Ecto neural progenitor cell (in vitro differentiated cells): ENCODE results near the gene COQ7.

Source experiments
- DNase-seq: peaks from one replicate; pipeline ENCODE4 v3.0.0-alpha.2; 2018; ENCODE audit warnings: low spot score

COQ7 gene

DNA sequence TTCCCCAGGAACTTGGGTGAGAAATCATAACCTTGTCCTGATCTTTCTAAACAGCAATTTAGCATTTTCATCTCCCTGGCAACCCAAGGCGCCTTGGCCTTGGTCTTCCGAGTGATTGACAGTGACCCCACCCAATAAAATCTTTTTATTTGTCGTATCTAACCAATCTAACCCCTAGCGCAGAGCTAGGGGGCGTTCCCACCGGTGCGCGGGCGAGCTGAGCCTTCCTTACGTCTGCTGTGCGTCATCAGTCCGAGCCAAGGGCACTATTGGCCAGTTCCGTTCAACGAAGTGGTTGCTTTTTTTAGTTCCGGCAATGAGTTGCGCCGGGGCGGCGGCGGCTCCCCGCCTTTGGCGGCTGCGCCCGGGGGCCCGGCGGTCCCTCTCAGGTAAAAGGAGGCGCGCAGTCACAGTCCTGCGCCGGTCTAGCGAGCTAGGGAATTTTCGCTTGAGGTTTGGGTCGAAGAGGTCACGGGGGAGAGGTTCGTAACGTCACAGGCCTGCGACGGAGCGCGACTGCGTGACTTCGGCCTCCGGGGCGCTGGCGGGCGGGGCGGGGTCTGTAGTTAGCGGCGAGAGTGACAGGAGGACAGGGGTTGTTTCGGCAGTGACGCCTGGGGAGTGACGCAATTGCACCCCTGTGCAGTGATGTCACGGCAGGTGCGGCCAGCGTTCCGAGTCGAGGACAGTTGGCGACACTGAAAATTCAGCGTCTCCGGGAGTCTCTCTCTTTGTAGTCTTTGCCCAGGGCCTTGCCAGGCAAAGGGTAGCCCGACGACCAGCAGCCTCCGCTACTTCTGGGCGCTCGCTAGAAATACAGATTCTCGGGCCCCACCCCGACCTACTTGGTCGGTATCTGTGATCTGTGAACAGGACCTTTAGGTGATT lies at the start of gene COQ7:
Gene COQ7 (plus strand): TSS at position 266 of the 888 bp plus-strand sequence. CDS start 51 bp downstream, at position 317.
- DNase-seq = peak; percentile 98

DNA sequence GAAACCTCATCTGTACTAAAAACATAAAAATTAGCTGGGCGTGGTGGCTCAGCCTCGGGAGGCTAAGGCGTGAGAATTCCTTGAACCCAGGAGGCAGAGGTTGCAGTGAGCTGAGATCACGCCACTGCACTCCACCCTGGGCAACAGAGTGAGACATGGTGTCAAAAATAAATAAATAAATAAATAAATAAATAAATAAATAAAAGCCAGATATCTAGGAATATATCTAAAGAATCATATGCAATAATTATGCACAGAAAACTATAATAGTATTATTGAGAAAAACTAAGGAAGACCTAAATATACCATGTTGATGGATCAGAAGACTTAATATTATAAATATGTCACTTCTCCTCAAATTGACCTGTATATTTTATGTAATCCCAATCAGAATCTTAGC lies 46.7 kb upstream of the COQ7 start:
- no peak for DNase-seq

- DNase-seq = no peak
Measured at GRCh38 chr16:19021747-19022146, 45.7 kb upstream of the COQ7 start.

DNA sequence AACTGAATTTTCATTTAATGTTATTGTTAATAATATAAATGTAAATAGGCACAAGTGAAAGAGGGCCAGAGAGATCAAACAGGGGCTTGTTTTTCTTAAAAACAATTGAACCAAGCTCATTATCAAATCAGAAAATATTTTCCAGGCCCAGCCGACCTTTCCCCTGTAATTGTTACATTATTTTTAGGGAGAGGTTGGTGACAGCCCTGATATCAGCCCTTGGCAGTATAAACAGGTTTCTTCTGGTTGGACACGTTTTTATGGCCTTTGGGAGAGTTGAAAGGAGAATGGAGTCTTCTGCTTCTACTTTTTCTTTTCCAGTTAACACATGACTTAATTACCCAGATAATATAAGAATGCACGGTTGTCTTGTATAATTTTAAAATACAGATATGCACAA lies 40.0 kb upstream of the COQ7 start:
- no peak for DNase-seq

GRCh38 chr16:19029980-19030379 lies 37.4 kb upstream of the COQ7 start:
- DNase-seq = no peak

DNA sequence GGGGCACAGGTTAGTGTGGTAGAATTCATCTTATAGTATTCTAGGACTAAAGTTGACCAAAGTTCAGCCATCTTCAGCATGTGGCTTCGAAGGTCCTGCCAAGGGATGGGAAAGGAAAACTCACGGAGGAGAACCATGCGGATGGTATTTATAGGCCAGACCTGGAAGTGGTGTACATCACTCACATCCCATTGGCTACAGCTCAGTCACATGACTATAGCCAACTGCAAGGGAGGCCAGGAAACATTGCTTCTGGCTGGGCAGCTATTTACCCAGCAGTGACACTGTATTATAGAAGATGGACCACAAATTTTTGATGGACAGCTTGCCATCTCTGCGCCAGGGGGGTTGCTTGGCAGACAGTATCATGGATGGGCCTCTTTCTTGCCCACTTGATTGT lies 35.7 kb upstream of the COQ7 start:
- no peak for DNase-seq

- no peak for DNase-seq
Measured at GRCh38 chr16:19033761-19034160, 33.7 kb upstream of the COQ7 start.

- no peak for DNase-seq
Measured at GRCh38 chr16:19040400-19040799, 27.0 kb upstream of the COQ7 start.

GRCh38 chr16:19044769-19045168 lies 22.6 kb upstream of the COQ7 start:
- DNase-seq = no peak

- no peak for DNase-seq
Measured at GRCh38 chr16:19046062-19046461, 21.4 kb upstream of the COQ7 start.

DNA sequence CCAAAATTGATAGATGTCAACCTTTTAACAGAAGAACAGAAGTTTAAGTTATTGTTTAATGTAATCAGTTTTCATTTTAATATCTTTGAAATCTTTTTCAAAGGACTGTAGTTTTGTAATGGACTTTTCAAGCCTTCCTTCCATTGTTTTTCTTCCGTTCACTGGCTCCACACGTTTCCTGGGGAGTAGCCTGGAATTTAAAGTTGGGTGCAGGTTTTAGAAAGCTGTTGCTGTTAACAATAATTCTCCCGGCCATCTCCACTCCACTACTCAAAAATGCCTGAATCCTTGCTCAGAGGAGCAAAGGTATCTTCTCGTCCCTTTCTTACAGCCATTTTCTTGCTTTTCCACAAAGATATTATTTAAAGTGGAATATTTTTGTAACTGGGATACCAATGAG lies 4.7 kb upstream of the COQ7 start:
- no peak for DNase-seq

- no peak for DNase-seq
Measured at GRCh38 chr16:19066988-19067348, 446 bp upstream of the COQ7 start.

- DNase-seq = no peak
Measured at GRCh38 chr16:19068237-19068815, 912 bp downstream of the COQ7 start.

- peak; percentile 61 for DNase-seq
Measured at GRCh38 chr16:19071811-19072777, 4.7 kb downstream of the COQ7 start.

GRCh38 chr16:19073344-19073743 lies 5.9 kb downstream of the COQ7 start:
- no peak for DNase-seq

DNA sequence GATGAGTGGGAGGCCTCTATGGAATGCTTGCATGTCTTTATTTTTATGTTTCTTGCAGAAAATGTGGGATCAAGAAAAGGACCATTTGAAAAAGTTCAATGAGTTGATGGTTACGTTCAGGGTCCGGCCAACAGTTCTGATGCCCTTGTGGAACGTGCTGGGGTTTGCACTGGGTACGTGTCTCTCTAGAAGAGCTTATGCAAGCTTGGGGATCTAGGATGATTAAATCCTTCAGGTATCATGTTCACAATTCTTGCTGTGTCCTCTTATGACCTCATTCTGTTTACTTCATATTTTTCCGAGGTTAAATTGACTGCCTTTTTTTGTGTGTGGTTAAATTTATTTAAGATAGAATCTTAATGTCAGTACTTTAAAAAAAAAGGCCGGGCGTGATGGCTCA lies 6.4 kb downstream of the COQ7 start:
- no peak for DNase-seq

DNA sequence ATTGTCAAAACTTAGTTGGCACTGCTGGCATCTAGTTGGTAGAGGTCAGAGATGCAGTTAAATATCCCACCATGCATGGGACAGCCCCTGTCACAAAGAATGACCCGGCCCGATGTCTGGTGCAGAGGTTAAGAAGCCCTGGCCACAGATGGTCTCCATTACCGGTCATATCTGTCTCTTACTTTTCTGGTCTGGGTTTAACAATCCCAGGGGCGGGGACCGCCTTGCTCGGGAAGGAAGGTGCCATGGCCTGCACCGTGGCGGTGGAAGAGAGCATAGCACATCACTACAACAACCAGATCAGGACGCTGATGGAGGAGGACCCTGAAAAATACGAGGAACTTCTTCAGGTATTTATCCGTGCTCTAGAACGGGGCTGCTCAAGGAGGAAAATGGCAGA lies 8.1 kb downstream of the COQ7 start:
- no peak for DNase-seq

- no peak for DNase-seq
Measured at GRCh38 chr16:19077879-19078278, 10.5 kb downstream of the COQ7 start.

- no peak for DNase-seq
Measured at GRCh38 chr16:19083670-19084069, 16.3 kb downstream of the COQ7 start.

- no peak for DNase-seq
Measured at GRCh38 chr16:19084139-19084538, 16.7 kb downstream of the COQ7 start.

- DNase-seq = no peak
Measured at GRCh38 chr16:19084879-19085278, 17.5 kb downstream of the COQ7 start.

GRCh38 chr16:19085679-19086200 lies 18.3 kb downstream of the COQ7 start:
- no peak for DNase-seq
